ENCODE measurements around the gene SLC35F3.

- TF ChIP-seq GATA2 (CRISPR knock-in tag; IDR thresholded peaks at IDR 0.05) = no peak
- no peak for TF ChIP-seq POLR2AphosphoS5 (IDR thresholded peaks at IDR 0.05; ENCODE audit: low read depth, low read length)
- no peak for TF ChIP-seq CTCF (IDR thresholded peaks at IDR 0.05)
- TF ChIP-seq NFIC (IDR thresholded peaks at IDR 0.05; ENCODE audit: borderline replicate concordance) = no peak
These were observed 376.0 kb downstream of the SLC35F3 start for GRCh38 chr1:234280500-234280899.

All from SK-N-SH (cell line).